Measurements from ENCODE around the gene SLC6A1.
A peak's percentile ranks its signal among the peaks of the same experiment; 100 is the strongest.

DNA sequence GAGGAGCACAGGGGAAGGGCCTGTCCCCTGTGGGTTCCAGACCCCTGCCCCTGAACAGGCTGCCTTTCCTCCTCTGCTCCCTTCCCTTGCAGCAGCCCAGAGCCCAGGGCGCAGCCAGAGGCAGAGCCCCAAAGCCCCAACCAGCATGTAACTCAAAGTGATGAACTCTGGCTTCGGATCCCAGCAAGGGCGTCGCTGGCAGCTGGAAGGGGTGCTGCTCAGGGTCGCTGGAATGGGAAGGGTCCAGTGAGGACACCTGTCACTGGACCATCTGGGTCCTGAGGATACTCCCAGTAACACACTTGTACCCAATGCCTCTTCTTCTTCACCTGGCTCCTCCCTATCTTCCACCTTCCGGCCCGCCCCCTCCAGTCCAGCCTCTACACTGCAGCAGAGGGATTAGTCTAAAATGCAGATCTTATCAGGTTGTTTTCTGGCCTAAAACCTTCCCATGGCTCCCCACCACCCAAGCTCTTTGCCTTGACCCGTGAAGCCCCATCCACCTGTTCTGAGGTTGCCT is 64.0 kb downstream of the SLC6A1 start:
- TF ChIP-seq HDAC6 (IDR thresholded peaks at IDR 0.05; ENCODE audit: low read depth, low read length) (no peak), RNF2 (IDR thresholded peaks at IDR 0.05; ENCODE audit: borderline replicate concordance, low read depth, low read length, missing control alignments, poor library complexity, severe bottlenecking) (no peak), JUND (IDR thresholded peaks at IDR 0.05; ENCODE audit: low read length) (no peak)
- TF ChIP-seq, protein P1, sequence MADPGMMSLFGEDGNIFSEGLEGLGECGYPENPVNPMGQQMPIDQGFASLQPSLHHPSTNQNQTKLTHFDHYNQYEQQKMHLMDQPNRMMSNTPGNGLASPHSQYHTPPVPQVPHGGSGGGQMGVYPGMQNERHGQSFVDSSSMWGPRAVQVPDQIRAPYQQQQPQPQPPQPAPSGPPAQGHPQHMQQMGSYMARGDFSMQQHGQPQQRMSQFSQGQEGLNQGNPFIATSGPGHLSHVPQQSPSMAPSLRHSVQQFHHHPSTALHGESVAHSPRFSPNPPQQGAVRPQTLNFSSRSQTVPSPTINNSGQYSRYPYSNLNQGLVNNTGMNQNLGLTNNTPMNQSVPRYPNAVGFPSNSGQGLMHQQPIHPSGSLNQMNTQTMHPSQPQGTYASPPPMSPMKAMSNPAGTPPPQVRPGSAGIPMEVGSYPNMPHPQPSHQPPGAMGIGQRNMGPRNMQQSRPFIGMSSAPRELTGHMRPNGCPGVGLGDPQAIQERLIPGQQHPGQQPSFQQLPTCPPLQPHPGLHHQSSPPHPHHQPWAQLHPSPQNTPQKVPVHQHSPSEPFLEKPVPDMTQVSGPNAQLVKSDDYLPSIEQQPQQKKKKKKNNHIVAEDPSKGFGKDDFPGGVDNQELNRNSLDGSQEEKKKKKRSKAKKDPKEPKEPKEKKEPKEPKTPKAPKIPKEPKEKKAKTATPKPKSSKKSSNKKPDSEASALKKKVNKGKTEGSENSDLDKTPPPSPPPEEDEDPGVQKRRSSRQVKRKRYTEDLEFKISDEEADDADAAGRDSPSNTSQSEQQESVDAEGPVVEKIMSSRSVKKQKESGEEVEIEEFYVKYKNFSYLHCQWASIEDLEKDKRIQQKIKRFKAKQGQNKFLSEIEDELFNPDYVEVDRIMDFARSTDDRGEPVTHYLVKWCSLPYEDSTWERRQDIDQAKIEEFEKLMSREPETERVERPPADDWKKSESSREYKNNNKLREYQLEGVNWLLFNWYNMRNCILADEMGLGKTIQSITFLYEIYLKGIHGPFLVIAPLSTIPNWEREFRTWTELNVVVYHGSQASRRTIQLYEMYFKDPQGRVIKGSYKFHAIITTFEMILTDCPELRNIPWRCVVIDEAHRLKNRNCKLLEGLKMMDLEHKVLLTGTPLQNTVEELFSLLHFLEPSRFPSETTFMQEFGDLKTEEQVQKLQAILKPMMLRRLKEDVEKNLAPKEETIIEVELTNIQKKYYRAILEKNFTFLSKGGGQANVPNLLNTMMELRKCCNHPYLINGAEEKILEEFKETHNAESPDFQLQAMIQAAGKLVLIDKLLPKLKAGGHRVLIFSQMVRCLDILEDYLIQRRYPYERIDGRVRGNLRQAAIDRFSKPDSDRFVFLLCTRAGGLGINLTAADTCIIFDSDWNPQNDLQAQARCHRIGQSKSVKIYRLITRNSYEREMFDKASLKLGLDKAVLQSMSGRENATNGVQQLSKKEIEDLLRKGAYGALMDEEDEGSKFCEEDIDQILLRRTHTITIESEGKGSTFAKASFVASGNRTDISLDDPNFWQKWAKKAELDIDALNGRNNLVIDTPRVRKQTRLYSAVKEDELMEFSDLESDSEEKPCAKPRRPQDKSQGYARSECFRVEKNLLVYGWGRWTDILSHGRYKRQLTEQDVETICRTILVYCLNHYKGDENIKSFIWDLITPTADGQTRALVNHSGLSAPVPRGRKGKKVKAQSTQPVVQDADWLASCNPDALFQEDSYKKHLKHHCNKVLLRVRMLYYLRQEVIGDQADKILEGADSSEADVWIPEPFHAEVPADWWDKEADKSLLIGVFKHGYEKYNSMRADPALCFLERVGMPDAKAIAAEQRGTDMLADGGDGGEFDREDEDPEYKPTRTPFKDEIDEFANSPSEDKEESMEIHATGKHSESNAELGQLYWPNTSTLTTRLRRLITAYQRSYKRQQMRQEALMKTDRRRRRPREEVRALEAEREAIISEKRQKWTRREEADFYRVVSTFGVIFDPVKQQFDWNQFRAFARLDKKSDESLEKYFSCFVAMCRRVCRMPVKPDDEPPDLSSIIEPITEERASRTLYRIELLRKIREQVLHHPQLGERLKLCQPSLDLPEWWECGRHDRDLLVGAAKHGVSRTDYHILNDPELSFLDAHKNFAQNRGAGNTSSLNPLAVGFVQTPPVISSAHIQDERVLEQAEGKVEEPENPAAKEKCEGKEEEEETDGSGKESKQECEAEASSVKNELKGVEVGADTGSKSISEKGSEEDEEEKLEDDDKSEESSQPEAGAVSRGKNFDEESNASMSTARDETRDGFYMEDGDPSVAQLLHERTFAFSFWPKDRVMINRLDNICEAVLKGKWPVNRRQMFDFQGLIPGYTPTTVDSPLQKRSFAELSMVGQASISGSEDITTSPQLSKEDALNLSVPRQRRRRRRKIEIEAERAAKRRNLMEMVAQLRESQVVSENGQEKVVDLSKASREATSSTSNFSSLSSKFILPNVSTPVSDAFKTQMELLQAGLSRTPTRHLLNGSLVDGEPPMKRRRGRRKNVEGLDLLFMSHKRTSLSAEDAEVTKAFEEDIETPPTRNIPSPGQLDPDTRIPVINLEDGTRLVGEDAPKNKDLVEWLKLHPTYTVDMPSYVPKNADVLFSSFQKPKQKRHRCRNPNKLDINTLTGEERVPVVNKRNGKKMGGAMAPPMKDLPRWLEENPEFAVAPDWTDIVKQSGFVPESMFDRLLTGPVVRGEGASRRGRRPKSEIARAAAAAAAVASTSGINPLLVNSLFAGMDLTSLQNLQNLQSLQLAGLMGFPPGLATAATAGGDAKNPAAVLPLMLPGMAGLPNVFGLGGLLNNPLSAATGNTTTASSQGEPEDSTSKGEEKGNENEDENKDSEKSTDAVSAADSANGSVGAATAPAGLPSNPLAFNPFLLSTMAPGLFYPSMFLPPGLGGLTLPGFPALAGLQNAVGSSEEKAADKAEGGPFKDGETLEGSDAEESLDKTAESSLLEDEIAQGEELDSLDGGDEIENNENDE (IDR thresholded peaks at IDR 0.05; ENCODE audit: insufficient replicate concordance, low read length): no peak
- TF ChIP-seq, protein P2, sequence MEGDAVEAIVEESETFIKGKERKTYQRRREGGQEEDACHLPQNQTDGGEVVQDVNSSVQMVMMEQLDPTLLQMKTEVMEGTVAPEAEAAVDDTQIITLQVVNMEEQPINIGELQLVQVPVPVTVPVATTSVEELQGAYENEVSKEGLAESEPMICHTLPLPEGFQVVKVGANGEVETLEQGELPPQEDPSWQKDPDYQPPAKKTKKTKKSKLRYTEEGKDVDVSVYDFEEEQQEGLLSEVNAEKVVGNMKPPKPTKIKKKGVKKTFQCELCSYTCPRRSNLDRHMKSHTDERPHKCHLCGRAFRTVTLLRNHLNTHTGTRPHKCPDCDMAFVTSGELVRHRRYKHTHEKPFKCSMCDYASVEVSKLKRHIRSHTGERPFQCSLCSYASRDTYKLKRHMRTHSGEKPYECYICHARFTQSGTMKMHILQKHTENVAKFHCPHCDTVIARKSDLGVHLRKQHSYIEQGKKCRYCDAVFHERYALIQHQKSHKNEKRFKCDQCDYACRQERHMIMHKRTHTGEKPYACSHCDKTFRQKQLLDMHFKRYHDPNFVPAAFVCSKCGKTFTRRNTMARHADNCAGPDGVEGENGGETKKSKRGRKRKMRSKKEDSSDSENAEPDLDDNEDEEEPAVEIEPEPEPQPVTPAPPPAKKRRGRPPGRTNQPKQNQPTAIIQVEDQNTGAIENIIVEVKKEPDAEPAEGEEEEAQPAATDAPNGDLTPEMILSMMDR (IDR thresholded peaks at IDR 0.05; ENCODE audit: control extremely low read depth in 1 of 3, insufficient read depth in 1 of 3, low read depth in 1 of 3, low read length in 3 of 3): peak in 1 of 3 experiments; percentile 7; a peak in 1 of 4 replicates
- TF ChIP-seq, protein P3, sequence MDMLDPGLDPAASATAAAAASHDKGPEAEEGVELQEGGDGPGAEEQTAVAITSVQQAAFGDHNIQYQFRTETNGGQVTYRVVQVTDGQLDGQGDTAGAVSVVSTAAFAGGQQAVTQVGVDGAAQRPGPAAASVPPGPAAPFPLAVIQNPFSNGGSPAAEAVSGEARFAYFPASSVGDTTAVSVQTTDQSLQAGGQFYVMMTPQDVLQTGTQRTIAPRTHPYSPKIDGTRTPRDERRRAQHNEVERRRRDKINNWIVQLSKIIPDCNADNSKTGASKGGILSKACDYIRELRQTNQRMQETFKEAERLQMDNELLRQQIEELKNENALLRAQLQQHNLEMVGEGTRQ (IDR thresholded peaks at IDR 0.05; ENCODE audit: low read length): no peak

Data from H1 (cell line).